GM18526 (cell line): ENCODE data around the gene NDUFS8.

Experiments used
- POLR2A ChIP-seq: IDR thresholded peaks from 3 replicates; pipeline ENCODE4 v1.6.1; 2011; ENCODE audit not compliant: insufficient read length; ENCODE audit errors: extremely low read depth

Gene NDUFS8

GRCh38 chr11:68006606-68007166 is 23.8 kb upstream of the NDUFS8 start:
- no peak for TF ChIP-seq POLR2A

- no peak for TF ChIP-seq POLR2A
Observed at GRCh38 chr11:68007498-68008380, 22.7 kb upstream of the NDUFS8 start.

- TF ChIP-seq POLR2A = no peak
Observed at GRCh38 chr11:68008381-68009337, 21.8 kb upstream of the NDUFS8 start.

GRCh38 chr11:68009391-68010089 is 20.9 kb upstream of the NDUFS8 start:
- TF ChIP-seq POLR2A = no peak

GRCh38 chr11:68010090-68011041 is 20.1 kb upstream of the NDUFS8 start, which contains the start of gene ALDH3B1:
ALDH3B1 (plus strand) TSS chr11:68010327; CDS start chr11:68015298, 4,971 bp downstream.
- no peak for TF ChIP-seq POLR2A

GRCh38 chr11:68011051-68011943 is 19.2 kb upstream of the NDUFS8 start:
- TF ChIP-seq POLR2A = no peak

- TF ChIP-seq POLR2A = no peak
Observed at GRCh38 chr11:68012044-68012842, 18.2 kb upstream of the NDUFS8 start.

GRCh38 chr11:68012843-68013610 is 17.5 kb upstream of the NDUFS8 start:
- TF ChIP-seq POLR2A = no peak

- no peak for TF ChIP-seq POLR2A
Observed at GRCh38 chr11:68013611-68014156, 16.8 kb upstream of the NDUFS8 start.

- TF ChIP-seq POLR2A = no peak
Observed at GRCh38 chr11:68014157-68014946, 16.1 kb upstream of the NDUFS8 start.

- no peak for TF ChIP-seq POLR2A
Observed at GRCh38 chr11:68014947-68015447, 15.5 kb upstream of the NDUFS8 start.
